A549 (cell line): ENCODE measurements around the gene ZBTB42. TPM values are rescaled to one million over a fixed set of nuclear protein-coding genes. Genes with fewer than 3 reads are reported as not detected.
A peak's percentile ranks its signal among the peaks of the same experiment; 100 is the strongest.

Experiments used
- ATAC-seq, 2 experiments: fragments of 200-7000 bp in 1 of 2; fragments of >200 bp in 1 of 2; cut with Nextera tagmentation in 1 of 2; cut with Tn5 transposase in 1 of 2; 3 replicates each; pipeline versions ENCODE4 v1.8.0 to v1.9.1; 2018 to 2020; ENCODE audit warnings: mild to moderate bottlenecking in 1 of 2, moderate library complexity in 1 of 2
- CTCF ChIA-PET: fragments of 300-600 bp; sonication (Branson Sonifier 250); formaldehyde crosslinking; extraction: SDS; loops from one replicate; lab custom pipeline; 2021; ENCODE audit warnings: antibody characterized with exemption, inconsistent platforms; lab: Yijun Ruan, JAX
- POLR2A ChIA-PET: fragments of 350-600 bp; formaldehyde crosslinking; extraction: SDS; loops from one replicate; lab custom pipeline; 2021; ENCODE audit warnings: antibody characterized with exemption, inconsistent platforms; lab: Yijun Ruan, JAX
- DNase-seq, 2 experiments: peaks; one replicate each; pipeline versions ENCODE4 v3.0.0 to v3.0.0-alpha.2; 2011 to 2016; ENCODE audit warnings: low read depth in 1 of 2, low spot score in 1 of 2
- FAIRE-seq: peaks from 2 replicates; lab custom pipeline; 2011; peaks lifted over from hg19 to GRCh38; lab: Jason Lieb, UNC
- H3K27ac ChIP-seq, 2 experiments: fragments of >200 bp; sonication (Bioruptor Twin); formaldehyde crosslinking; 3 replicates each; pipeline ENCODE4 v1.5.1; 2016 to 2017
- H3K4me1 ChIP-seq: fragments of >200 bp; sonication (Bioruptor Twin); formaldehyde crosslinking; 3 replicates; pipeline ENCODE4 v1.6.1; 2016
- H3K4me2 ChIP-seq: fragments of >200 bp; sonication (Bioruptor Twin); formaldehyde crosslinking; 3 replicates; pipeline ENCODE4 v1.6.1; 2016
- H3K4me3 ChIP-seq: fragments of >200 bp; sonication (Bioruptor Twin); formaldehyde crosslinking; 3 replicates; pipeline ENCODE4 v1.5.1; 2016
- H3K9me3 ChIP-seq: fragments of >200 bp; sonication (Bioruptor Twin); formaldehyde crosslinking; 3 replicates; pipeline ENCODE4 v1.6.1; 2016
- CEBPB ChIP-seq, 2 experiments: fragments of >200 bp in 1 of 2; sonication (Bioruptor Twin) in 1 of 2; formaldehyde crosslinking in 1 of 2; IDR thresholded peaks; 2 replicates each; pipeline ENCODE4 v1.6.1; 2012 to 2016
- CHD2 ChIP-seq: fragments of 150-350 bp; IDR thresholded peaks from 2 replicates; pipeline ENCODE4 v1.6.1; 2014; ENCODE audit warnings: low read length; ENCODE audit not compliant: partially characterized antibody
- CHD4 ChIP-seq: fragments of 200-600 bp; sonication (generic); IDR thresholded peaks from 2 replicates; pipeline ENCODE4 v1.6.1; 2016; ENCODE audit warnings: antibody characterized with exemption, mild to moderate bottlenecking, borderline replicate concordance
- HDAC2 ChIP-seq: fragments of 200-600 bp; sonication (generic); IDR thresholded peaks from 2 replicates; pipeline ENCODE4 v1.6.1; 2016
- HMGXB4 ChIP-seq: fragments of 250-450 bp; sonication (Bioruptor Pico); IDR thresholded peaks from 2 replicates; pipeline ENCODE4 v1.5.0; 2021; ENCODE audit warnings: mild to moderate bottlenecking, moderate library complexity, borderline replicate concordance
- HOXA7 ChIP-seq: fragments of 250-450 bp; sonication (Bioruptor Pico); IDR thresholded peaks from 2 replicates; pipeline ENCODE4 v1.5.0; 2020; ENCODE audit warnings: mild to moderate bottlenecking, moderate library complexity
- HOXB13 ChIP-seq: fragments of 250-450 bp; sonication (Bioruptor Pico); IDR thresholded peaks from 2 replicates; pipeline ENCODE4 v1.5.0; 2020; ENCODE audit warnings: low read depth, mild to moderate bottlenecking, moderate library complexity
- HOXB5 ChIP-seq: fragments of 250-450 bp; sonication (Bioruptor Pico); IDR thresholded peaks from 2 replicates; pipeline ENCODE4 v1.5.0; 2020; ENCODE audit warnings: mild to moderate bottlenecking, moderate library complexity
- JUN ChIP-seq, 2 experiments: fragments of >200 bp; sonication (Bioruptor Twin); formaldehyde crosslinking; IDR thresholded peaks; 2 replicates in 1 of 2; 3 replicates in 1 of 2; pipeline ENCODE4 v1.6.1; 2016 to 2017
- MYC ChIP-seq: IDR thresholded peaks from 2 replicates; pipeline ENCODE4 v1.6.1; 2012; ENCODE audit warnings: mild to moderate bottlenecking, inconsistent platforms, low read length, improper control_type of control experiment, borderline replicate concordance
- NFE2L2 ChIP-seq: fragments of 150-350 bp; conservative IDR thresholded peaks from 2 replicates; pipeline ENCODE4 v1.6.1; 2014; ENCODE audit warnings: low read length
- PHF8 ChIP-seq: fragments of 200-600 bp; sonication (generic); IDR thresholded peaks from 2 replicates; pipeline ENCODE4 v1.6.1; 2016; ENCODE audit warnings: low read depth, mild to moderate bottlenecking, antibody characterized with exemption, moderate library complexity, borderline replicate concordance
- POLR2A ChIP-seq: IDR thresholded peaks from 2 replicates; pipeline ENCODE4 v1.6.1; 2012; ENCODE audit warnings: mild to moderate bottlenecking, low read length
- POLR2AphosphoS2 ChIP-seq: conservative IDR thresholded peaks from 2 replicates; pipeline ENCODE4 v1.6.1; 2012; ENCODE audit warnings: low read length, improper control_type of control experiment, inconsistent platforms
- RARB ChIP-seq: fragments of 250-450 bp; sonication (Bioruptor Pico); IDR thresholded peaks from 2 replicates; pipeline ENCODE4 v1.8.0; 2021; ENCODE audit warnings: mild to moderate bottlenecking, moderate library complexity
- RCOR1 ChIP-seq: fragments of 150-350 bp; IDR thresholded peaks from 2 replicates; pipeline ENCODE4 v1.6.1; 2014; ENCODE audit warnings: antibody characterized with exemption, low read length, low read depth
- REST ChIP-seq: fragments of 200-600 bp; sonication (generic); IDR thresholded peaks from 2 replicates; pipeline ENCODE4 v1.6.1; 2016; ENCODE audit warnings: antibody characterized with exemption, mild to moderate bottlenecking, moderate library complexity
- RFX5 ChIP-seq: fragments of 450-650 bp; IDR thresholded peaks from 2 replicates; pipeline ENCODE4 v1.7.1; 2014; ENCODE audit warnings: antibody characterized with exemption, mild to moderate bottlenecking, moderate library complexity
- SREBF2 ChIP-seq: fragments of 450-650 bp; IDR thresholded peaks from 2 replicates; pipeline ENCODE4 v1.6.1; 2014; ENCODE audit warnings: mild to moderate bottlenecking, moderate library complexity
- TFCP2L1 ChIP-seq: fragments of 250-450 bp; sonication (Bioruptor Pico); IDR thresholded peaks from 2 replicates; pipeline ENCODE4 v1.5.0; 2021; ENCODE audit warnings: mild to moderate bottlenecking
- USF2 ChIP-seq: fragments of 450-650 bp; IDR thresholded peaks from 2 replicates; pipeline ENCODE4 v1.6.1; 2014; ENCODE audit warnings: antibody characterized with exemption
- ZC3H11A ChIP-seq: fragments of 450-650 bp; IDR thresholded peaks from 2 replicates; pipeline ENCODE4 v1.6.1; 2014; ENCODE audit warnings: antibody characterized with exemption, mild to moderate bottlenecking
- WGBS: methylation state at CpG from one replicate; pipeline ENCODE4 v1.1.6; 2017; ENCODE audit errors: missing lambda C conversion rate; 5-methylcytosine and 5-hydroxymethylcytosine counted together
- polyA plus RNA-seq, 4 experiments: library from polyadenylated mRNA; depleted of rRNA in 3 of 4; stranded (reverse); fragments of >200 nt; fragmentation: RNase III in 1 of 4; extraction: RNeasy Plus Mini Kit Qiagen cat#74134 plus additional on column Dnase treatment in 1 of 4; gene quantifications; 2 replicates in 3 of 4; 3 replicates in 1 of 4; pipeline ENCODE4 v1.2.3, GENCODE V29; 2011 to 2017

ZBTB42 gene
- polyA plus RNA-seq, 2 of the 4 experiments (the other 2 are of a cell fraction) = 1.6 to 2.6 TPM

GRCh38 chr14:104841730-104842129 is 40.8 kb downstream of the ZBTB42 start (continued):
- no peak for TF ChIP-seq REST
- no peak for TF ChIP-seq CEBPB (IDR thresholded peaks at IDR 0.05)
- TF ChIP-seq USF2 = no peak
- TF ChIP-seq RCOR1 = no peak

- H3K4me2 ChIP-seq = no peak overlapping the region
- 35% methylated on average over 4 of the region's 13 CpGs for WGBS
- H3K9me3 ChIP-seq = peaks cover 4% of the 10 kb centered on the region; the same call in 2 of the 3 replicates
- ATAC-seq (no peak; a peak in 1 of 6 replicates), FAIRE-seq (no peak), DNase-seq (no peak)
- no peak overlapping the region for H3K27ac ChIP-seq
- 0 out of 3 replicates have a peak, but pooled peaks cover 5% of the 10 kb centered on the region for H3K4me1 ChIP-seq
- POLR2A ChIA-PET = no interaction called here
- CTCF ChIA-PET = interaction anchor here (1.3 to 2.3 kb wide), 2 partner anchors 17 to 54 kb away, joined by 3 to 10 read pairs; no protein-coding TSS in a partner anchor
- TF ChIP-seq POLR2AphosphoS2 = no peak
- TF ChIP-seq MYC = no peak
- TF ChIP-seq POLR2A = no peak
- TF ChIP-seq HOXA7 (CRISPR knock-in tag) = no peak
- no peak for TF ChIP-seq PHF8
- no peak for TF ChIP-seq TFCP2L1 (CRISPR knock-in tag)
- no peak overlapping the region for H3K4me3 ChIP-seq
Observed at GRCh38 chr14:104843006-104843405, 42.1 kb downstream of the ZBTB42 start.

- peaks cover 4% of the 10 kb centered on the region; the same call in 2 of the 3 replicates for H3K9me3 ChIP-seq
- 37% methylated on average over 50 of the region's 69 CpGs for WGBS
- POLR2A ChIA-PET = no interaction called here
- no peak for FAIRE-seq
- TF ChIP-seq RARB (CRISPR knock-in tag) (no peak), HOXB5 (CRISPR knock-in tag) (no peak), HOXB13 (CRISPR knock-in tag) (no peak), USF2 (no peak), HDAC2 (no peak), NFE2L2 (no peak), JUN (IDR thresholded peaks at IDR 0.05) (no peak), CHD4 (no peak), RCOR1 (no peak), HMGXB4 (CRISPR knock-in tag) (no peak), CHD2 (no peak), SREBF2 (no peak), POLR2AphosphoS2 (no peak), ZC3H11A (no peak), RFX5 (no peak), POLR2A (no peak)
- H3K4me1 ChIP-seq = 0 out of 3 replicates have a peak, but pooled peaks cover 5% of the 10 kb centered on the region
- peak overlapping the region; percentile 41 for H3K4me2 ChIP-seq
- ATAC-seq = peak; percentile 41 to 54; a peak in 3 of 6 replicates
- CTCF ChIA-PET = interaction anchor here (2.3 to 3.0 kb wide), 3 partner anchors 17 to 75 kb away, joined by 8 to 10 read pairs (median 8); no protein-coding TSS in a partner anchor
- H3K27ac ChIP-seq = no peak overlapping the region
- DNase-seq = no peak
- H3K4me3 ChIP-seq = no peak overlapping the region
Observed at GRCh38 chr14:104843442-104844305, 42.8 kb downstream of the ZBTB42 start.
